ENCODE data around the gene INMT.

GRCh38 chr7:30799976-30800661 lies 48.2 kb downstream of the INMT start:
- TF ChIP-seq CTCF (IDR thresholded peaks at IDR 0.05) (no peak), POLR2A (IDR thresholded peaks at IDR 0.05) (no peak), POLR2AphosphoS5 (IDR thresholded peaks at IDR 0.05; ENCODE audit: insufficient read depth in 1 of 2, low read depth in 1 of 2) (no peak)
